HG03095 (cell line): Measurements from ENCODE around the gene LRP1B.

Experiments used
- ATAC-seq: cut with Tn5 transposase; IDR thresholded peaks from one replicate; pipeline ENCODE4 v1.9.1; 2021; ENCODE audit warnings: moderate library complexity; ENCODE audit not compliant: unreplicated experiment

LRP1B gene

DNA sequence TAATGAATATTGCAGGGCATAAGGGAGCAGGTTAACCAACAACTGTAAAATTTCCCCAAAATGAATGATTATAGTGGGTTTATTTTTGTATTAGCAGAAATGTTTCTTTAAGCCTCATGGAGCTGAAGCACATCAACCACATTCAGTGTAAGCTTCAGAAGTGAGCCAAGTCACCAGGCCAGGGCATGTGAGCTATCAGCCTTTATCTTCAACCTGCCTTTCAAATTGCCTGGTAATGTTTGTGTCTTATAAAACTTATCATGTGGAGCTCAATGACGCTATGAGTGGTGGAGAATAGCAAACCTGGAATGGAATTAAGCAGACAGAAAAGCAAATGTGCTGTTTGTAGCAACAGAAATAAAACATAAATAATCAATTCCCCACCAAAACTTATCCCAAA lies 1068.4 kb downstream of the LRP1B start:
- ATAC-seq: no peak

DNA sequence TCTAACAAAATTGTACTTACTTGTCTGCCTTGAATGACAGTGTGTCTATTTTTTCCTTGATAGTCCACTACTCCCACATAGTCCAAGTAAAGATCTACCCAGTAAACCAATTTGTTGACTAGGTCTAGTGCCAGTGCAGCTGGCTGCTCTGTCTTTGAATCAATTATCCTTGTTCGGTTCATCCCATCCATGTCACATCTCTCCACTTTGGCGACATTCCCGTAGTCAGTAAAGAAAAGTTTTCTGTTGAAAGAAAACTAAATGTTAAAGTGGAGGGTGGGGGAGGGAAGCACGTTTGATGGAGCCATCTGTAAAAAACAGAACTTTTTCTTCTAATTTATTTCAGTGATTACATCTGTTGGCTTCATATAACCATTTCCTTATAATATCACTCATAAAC lies 1068.8 kb downstream of the LRP1B start:
- ATAC-seq: no peak

DNA sequence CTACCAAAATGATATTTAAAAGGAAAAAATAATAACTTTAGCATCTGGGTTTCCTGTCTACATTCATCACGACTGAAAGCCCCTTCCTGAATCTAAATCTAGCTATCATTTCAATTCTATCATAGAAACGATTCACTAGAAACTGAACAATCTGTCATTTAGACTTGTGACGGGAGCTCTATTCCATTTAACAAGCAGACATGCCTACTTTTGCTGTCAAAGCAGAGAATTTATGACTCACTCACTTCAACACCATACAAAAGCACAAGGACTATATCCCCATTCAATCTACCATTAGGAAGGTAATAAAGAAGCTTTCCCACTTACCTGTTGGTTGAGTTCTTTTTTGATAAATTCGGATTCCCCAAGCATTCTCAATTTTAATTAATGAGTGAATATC lies 1072.3 kb downstream of the LRP1B start:
- ATAC-seq: no peak

DNA sequence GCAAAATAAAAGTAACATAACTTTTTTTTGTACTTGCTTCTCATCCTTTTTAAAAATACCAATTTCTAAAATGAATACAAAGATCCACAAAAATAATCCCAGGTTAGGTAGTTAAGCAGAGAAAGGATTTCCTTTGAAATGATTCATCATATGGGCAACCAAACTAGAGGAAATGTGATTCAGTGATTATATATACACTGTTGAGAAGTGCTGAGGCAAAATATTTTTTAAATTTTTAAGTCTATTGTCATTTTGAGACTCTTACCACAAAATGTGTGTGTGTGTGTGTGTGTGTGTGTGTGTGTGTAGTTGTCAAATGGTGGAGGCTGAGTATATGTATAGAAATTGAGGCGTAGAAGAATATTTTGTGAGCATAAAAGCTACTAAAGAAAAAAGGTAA lies 1075.3 kb downstream of the LRP1B start:
- no peak for ATAC-seq

DNA sequence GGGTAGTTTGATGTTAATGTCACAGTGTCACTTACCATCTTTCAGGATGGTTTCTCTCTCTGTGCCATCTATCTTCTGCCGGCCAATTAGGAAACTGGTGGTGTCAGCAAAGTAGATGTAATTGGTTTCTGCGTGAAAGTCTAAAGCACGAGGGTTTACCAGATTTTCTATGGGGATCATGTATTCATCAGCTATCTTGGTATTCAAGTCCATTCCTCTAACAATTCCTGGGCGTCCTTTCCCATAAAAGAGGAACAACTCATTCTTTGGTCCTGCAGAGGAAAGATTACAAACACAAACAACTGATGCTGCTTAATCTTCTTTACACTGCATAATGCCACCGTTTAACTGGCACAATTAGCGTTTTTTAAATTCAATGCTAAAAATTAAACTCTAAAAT lies 1081.9 kb downstream of the LRP1B start:
- no peak for ATAC-seq

DNA sequence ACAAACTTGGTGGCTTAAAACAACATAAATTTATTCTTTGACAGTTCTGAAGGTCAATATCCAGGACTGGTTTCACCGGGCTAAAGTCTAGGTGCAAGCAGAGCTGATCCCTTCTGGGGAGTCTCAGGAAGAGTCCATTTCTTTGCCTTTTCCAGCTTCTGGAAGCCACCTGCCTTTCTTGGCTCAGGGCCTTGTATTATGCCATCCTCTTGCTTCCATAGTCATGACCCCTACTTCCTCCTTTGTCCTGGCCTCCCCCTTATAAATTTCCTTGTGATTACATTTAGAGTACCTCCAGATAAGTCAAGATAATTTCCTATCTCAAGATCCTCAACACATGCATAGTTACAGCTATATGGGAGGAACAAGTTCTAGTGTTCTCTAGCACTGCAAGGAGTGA lies 1089.5 kb downstream of the LRP1B start:
- ATAC-seq: no peak

DNA sequence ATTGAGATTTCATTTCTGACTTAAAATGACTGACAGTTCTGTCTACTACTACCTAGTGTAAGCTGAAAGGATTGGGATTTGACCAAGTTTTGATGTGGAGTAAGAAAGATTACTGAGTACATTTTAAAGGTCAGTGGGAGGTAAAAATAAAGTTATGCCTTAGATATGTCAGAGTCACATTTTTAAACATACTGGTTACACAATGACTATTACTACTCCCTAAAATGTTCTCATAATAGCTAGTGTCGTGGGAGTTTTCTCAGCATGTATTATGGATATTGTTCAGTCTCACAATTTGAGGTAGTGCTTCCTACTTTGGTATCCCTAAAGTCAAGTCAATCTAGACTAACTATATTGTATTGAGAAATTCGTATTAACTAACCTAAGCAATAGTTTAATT lies 1092.5 kb downstream of the LRP1B start:
- ATAC-seq: no peak

DNA sequence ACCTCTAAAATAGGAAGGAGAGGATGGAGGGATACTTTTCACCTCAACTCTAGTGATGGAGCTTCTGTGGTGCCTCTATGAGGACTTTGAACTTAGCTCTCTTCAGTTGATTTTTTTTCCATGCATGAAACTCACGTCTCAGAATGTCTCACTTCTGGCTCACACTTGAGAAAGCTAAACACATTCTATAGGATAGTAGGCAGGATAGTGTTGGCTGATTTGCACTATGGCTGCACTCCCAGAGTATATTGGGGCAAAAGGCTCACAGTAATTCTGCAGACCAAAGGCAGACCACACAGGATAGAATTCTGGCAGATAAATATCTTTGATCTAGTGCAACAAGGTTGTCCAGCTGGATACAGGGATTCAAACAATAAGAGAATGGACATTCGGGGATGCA lies 1093.5 kb downstream of the LRP1B start:
- no peak for ATAC-seq

DNA sequence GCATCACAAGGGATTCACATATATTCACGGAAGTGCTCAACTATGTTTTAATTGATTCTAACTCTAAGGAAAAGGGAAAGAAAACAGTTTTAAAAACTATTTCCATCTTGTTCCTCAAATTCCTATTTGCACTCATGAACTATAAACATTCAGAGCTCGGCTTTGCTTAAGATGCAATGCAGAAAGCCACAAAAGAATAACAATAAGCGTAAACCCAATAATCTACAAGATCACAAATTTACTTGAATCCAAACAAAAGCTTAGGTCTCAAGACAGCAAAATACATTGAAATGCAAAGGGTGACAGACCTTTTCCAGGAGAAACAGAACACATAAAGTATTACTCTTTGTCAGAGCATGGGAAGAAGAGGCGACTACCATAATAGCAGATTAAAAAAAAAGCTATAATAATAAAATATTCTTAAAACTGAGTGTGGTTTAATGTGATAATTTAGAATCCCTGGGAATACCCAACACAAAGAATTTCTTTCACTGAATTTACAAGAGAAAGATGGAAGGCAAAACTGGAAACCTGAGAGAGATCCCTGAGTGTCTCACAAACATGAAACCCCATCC lies 1094.9 kb downstream of the LRP1B start:
- no peak for ATAC-seq

DNA sequence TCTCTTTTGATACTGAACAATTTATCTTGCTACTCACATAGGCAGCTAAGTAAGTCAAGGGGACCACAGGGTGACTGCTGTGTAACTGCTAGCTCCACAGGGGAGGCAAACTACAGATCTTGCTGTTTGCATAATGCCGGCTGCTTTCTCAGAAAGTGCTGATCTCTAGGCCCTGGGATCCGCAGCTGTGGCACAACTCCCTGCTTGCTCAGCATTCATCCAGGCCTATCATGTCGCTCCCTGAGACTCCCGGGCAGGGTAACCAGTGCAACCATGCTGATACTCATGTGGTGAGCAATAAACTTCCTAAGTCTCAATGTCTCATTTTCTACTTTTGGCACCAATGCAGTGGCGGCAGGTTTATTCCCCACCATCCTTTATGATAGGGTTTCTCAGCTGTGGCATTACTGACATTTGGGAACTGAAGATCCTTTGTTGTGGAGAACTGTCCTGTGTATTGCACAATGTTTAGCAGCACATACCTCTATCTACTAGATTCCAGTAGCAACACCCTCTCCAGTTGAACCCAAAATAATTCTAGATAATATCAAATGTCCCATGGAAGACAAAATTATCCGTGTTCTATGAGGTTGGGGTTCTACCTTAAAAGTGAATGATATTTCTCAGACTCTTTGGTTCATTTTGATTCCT lies 1101.3 kb downstream of the LRP1B start:
- no peak for ATAC-seq

DNA sequence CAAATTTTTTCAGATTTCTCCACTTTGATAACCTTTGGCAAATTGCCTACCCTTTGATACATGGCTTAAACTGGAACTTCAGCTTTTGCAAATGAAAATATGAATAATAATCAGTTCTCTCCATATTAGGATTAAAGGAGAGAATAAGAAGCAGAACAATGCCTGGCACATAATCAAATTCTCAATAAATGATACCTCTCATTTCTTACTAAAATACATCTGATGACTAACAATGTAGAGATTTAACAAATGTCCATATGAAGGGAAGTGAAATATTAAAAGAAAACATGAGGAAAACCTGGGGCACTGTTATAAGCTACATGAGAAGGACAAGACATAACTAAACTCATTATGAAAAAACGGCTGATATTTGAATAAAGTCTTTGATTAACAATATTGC lies 1103.6 kb downstream of the LRP1B start:
- ATAC-seq: no peak

DNA sequence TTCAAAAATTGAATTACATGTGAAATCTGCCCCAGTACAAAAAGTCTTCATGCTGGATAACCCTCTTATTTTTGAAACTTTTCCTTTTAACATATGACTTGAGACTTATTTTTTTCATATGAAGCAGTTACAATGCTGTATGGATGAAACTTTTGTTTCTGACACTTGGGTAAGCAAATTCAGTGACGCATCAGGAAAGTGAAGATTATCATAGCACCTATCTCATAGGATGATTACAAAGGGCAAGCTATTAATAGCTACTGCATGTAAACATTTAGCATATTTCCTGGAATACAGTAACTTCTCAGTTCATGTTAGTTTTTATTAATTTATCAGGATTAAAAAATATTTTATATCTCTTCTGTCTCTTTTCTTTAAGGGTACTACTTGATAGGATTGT lies 1109.2 kb downstream of the LRP1B start:
- no peak for ATAC-seq

DNA sequence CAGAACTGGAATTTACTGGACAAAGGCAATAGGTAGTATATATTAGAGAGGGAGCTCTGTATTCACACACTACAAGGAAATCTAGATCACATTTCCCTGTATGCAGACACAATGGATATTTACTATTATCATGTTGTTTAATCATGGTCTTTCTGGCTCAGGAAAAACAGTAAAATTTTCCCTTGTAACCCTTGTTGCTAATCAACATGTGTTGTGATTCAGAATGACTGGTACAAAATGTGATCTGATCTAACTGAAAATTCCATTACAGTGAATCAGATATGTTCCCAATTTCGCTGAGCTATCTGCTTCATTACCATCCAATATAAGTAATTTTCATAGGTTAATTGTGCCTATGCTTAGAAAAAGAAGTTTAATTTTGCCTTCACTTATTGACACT lies 1109.7 kb downstream of the LRP1B start:
- ATAC-seq: no peak

DNA sequence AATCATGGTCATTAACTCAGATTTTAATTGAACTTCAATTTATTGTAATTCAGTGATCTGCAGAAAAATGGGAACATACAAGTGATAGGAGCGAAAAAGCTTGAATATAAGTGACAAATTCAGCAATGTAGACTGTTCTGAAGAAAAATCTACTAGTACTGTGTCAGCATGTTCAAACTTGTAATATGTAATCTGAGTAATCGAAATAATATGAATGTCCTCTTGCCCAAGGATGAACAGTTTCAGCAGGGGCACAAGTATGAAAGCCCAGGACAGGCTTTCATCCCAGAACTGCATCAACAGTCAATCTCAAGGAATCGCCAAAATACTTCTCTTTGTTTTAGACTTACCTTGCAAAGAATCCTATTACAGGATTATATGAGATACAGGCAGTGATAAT lies 1110.5 kb downstream of the LRP1B start:
- ATAC-seq: no peak

DNA sequence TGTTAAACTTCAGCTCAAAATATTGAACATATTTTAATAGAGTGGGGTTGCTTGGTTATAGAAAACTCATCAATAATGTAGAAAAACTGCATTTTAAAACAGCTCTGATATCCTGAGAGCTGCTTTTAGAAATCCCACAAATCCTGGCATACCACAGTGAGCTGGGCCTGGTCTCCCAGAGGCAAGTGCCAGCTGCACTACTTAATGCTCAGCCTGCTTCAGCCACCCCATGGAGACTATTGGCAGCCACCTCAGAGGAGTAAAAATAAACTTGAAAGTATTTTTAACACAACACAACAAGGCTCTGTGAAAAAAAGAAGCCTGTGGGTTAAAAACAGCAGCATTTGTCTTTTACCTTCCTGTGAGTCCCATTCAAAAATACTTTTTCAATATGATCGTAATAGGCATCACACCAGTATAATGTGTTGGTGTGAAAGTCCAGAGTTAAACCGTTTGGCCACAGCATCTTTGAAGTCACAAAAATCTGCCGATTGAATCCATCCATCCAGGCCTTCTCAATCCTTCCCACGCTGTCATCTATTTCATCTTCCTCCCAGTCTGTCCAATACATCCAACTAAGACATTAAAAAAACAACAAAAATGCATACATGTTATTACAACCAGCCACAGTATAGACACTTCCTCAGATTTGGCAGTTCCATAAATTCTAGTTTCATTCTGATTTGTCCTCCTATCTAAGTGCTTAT lies 1115.3 kb downstream of the LRP1B start:
- no peak for ATAC-seq

DNA sequence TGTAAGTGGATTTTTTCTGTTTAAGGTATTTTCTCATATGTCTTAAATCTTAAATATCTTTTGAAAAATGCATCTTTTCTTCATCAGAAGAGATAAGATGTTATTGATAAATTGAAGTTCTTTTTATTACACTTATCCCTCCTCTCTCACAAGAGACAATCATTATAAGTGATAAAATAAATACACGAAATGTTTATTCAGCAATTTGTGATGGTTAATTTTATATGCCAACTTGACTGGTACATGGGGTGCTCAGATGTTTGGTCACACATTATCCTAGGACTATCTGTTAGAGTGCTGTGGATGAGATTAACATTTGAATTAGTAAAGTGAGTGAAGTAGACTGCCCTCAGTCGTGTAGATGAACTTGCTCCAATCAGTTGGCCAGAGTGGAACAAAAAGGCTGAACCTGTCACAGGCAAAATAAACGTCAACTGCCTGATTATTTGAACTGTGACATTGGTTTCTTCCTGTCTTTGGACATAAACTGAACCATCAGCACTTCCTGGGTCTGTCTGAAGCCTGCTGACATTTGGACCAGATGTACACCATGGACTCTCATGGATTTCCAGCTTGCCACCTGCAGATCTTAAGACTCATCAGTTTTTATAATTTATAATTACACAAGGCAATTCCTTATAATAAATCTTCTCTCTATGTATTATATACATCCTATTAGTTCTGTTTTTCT lies 1126.7 kb downstream of the LRP1B start:
- no peak for ATAC-seq

DNA sequence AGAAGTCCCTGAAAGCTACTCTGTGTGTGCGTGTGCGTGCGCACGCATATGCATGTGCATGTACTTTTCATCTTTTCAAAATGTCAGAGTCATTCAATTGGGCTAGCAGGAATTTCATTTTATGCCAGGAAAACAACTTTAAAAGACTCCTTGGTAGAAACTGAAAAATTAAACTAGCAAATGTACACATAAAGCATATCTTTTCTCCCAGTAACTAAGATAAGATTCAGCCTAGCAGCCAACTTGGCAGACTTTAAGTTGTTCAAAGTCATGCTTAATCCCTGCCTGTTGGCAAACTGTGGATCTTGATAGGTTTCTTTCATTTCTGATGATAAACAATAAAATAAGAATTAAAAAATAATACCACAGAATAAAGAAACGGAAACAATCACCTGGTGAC lies 1129.1 kb downstream of the LRP1B start:
- ATAC-seq: no peak

DNA sequence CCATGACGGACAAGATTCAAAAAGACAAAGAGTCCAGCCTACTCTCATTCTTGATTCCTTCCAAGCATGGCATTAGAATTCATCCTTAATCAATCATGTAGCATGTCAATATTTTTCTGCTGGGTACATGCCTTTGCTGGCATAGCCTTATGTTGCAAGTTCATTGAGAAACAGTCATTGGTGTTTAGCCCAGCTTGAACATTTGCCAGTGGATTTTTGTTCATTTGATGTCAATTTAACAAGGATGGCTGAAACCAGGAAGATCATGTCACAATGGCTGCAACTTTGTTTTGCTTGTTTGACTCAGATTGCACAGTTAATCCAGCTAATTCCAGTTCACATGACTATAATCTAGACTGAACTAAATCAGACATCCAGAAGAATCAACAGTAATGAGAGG lies 1132.2 kb downstream of the LRP1B start:
- no peak for ATAC-seq

DNA sequence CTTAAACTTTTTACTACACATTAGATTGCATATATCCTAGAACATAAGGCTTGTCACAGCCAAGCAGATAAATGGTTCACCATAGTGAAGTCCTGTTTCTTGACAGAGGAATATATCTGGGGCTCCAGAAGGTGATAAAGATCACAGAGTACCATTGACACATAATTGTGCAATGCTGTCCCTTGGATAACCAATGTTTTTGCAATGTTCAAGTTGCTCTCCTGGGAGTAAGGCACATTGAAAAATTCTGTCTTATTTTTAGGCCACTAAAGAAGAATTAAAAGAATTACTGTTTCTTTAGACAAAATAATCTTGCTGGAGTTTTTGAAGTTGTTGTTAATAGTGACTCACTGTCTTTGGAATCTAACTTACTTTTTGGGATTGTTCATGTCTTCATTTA lies 1132.8 kb downstream of the LRP1B start:
- ATAC-seq: no peak

DNA sequence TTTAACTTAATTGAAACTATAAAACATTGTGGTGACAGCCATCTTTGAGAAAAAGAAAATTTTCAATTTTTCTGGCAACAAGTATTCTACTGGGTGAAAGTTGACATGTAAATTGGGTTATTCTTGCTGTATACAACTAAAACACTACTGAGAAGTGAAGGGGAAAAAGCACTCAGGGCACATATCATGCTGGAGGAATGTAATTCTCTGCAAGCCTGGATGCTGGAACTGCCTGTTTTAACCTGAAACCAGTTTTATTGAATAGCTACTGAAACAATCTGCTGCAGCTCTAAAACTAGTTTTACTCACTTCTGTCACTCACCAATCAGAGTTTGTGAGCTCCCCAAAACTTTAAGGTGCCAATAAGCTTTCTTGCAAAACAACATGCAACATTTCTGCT lies 1136.0 kb downstream of the LRP1B start:
- no peak for ATAC-seq

DNA sequence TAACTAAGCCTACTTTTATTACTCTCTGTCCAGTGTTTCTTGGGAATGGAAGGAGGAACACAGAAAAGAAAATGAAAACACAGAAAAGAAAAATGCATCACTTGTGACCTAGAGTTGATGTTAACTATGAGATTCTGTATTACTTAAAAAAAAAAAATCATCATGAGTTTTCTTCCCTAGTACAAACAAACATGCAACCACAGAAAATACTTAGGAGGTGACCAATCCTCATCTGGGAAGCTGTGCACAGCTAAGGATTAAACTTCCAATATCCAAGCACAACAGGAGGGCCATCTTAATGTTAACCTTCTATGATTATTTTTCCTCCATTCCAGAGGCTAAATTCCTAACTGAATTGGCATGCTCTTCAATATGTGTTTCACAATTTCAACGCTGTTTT lies 1140.4 kb downstream of the LRP1B start:
- ATAC-seq: no peak

DNA sequence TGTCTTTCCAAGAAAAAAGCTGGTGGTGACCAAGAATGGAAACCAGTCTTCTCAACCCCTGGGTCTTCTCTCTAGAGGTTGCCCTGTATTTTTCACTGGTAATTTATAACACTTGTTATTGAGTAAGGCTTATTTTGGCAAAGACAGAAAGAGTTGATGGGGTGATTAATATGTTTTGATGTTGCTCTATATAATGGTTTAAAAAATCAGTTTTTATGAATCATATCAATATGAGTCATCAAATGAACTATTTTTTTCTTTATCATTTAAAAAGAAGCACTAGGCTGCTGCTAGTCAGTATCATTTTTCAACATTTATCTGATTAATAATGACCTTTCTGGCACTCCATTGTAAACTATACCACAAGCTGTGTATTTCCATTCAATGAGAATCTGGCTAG lies 1142.2 kb downstream of the LRP1B start:
- no peak for ATAC-seq
